NOMO-1 treated with dmso at 0.1 percent for 144 hours (cell line): ENCODE results near the gene ANP32B.
A peak's percentile ranks its signal among the peaks of the same experiment; 100 is the strongest.
"Not testable (repeated sequence)": the region's sequence is repeated elsewhere in the genome, so short reads cannot be mapped to it uniquely, and the experiment has no call there.

Experiments
- DNase-seq: peaks from one replicate; lab custom pipeline; 2025; ENCODE audit not compliant: unreplicated experiment; lab: John Stamatoyannopoulos, UW

Gene ANP32B

DNA sequence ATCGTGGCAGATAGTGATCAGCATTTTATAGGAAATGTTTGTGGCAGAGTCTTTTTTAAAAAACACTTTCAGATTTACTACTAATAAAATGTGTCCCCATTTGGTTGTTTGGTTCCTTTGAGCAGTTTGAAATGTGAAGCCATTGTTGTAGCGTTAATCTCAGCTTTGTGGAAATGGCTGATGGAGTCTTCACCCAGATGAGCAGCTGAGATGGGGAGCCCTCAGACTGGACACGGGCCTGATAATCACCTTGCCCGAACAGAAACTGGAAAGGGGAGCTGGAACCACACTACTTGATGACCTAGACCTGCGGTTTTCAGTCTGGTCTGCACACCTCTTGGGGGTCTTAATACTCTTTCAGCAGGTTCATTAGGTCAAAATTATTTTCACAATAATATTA lies 20.6 kb upstream of the ANP32B start:
- no peak for DNase-seq

DNA sequence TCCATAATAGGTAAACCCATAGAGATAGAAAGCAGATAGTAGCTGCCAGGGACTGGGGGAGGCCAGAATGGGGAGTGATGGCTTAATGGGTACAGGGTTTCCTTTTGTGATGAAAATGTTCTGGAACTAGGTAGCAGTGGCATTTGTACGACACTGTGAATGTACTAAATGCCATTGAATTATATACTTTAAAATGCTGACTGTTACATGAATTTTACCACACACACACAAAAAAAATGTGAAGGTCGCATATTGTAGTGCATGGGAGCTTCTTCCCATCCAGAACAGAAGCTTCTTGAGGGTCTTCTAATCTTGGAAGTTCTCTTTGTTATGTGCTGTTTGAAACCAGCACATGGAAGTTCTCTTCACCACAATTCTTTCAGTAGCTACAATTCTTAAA lies 19.9 kb upstream of the ANP32B start:
- DNase-seq: no peak

DNA sequence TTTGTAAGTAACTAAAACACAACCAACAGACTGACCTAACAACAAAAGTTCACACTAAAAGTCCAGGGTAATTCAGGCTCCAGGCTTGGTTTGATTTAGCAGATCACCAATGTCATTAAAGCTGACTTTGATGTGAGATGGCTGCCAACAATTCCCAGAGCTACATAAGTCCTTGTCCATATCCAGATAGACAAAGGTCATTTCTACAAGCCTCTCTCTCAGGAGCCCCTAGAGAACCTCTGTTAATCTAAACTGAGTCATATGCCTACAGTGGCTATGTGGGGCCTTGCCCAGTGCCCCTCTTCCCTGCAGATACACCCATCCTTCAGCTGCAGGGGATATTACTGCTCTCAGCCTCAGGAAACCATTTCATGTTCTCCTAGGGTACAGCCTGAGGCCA lies 18.2 kb upstream of the ANP32B start:
- no peak for DNase-seq

DNA sequence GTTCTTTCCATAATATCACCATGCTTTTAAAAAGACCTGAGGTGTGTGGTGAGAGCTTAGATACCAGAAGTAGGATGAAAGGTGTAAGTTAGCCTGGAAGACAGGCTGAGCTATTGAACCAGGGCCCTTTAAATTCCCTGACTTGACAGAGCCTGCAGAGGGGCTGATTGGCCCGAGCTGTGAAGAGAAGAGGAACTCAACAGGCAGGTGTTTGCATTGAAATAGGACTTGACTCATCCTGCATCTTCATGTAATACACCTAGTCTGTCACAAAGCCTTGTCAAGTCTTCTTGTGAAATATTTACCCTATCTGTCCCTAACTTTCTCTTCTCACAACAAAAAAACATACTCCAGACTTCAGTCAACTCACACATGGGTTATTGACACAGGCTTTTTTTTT lies 16.6 kb upstream of the ANP32B start:
- DNase-seq: no peak

DNA sequence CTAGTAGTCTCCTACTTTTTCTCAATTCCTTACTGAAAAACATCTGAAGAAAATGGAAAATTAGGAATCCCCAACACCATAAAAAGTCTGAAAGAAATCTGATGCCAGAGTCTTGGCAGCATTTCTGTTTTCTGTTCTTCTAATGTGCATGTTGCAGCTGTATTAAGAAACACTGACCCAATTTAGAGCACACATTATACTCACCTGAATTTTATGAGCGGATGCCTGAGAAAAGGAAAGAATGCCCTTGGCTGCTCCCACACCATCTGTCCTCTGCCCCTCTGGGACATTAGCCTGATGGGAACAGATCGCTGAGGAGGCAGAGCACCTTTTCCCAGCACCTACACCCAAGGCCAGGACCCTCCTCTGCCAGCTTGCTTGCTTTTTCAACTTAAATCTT lies 14.1 kb upstream of the ANP32B start:
- no peak for DNase-seq

DNA sequence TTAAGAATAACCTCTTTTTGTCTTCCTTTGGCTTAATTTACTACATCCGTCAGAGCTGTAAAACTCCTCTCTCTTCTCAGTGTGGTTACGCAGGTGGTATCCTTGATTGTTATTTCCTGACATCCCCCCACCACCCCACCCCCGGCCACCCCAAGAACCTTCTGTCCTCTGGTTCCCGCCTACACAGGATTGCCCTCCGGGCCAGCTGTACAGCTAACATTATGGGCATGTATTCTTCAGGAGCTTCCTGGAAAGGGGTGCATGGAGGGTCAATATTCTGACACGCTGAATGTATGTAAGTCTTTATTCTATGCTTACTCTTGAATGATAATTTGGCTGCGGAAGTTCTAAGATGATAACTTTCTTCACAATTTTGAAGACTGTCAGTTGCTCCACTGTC lies 13.0 kb upstream of the ANP32B start:
- DNase-seq: no peak

DNA sequence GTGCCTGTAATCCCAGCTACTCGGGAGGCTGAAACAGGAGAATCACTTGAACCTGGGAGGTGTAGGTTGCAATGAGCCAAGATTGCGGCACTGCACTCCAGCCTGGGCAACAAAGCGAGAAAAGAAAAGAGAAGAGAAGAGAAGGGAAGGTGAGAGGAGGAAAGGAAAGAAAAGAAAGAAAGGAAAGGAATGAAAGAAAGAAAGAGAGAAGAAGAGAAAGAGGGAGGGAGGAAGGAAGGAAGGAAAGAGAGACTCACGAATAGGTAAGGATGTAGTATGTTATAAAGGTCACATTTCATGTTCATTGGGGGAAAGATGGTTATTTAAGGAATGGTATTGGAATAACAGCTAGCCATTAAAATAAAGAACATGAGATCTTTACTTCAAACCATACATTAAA lies 10.4 kb upstream of the ANP32B start:
- no peak for DNase-seq

DNA sequence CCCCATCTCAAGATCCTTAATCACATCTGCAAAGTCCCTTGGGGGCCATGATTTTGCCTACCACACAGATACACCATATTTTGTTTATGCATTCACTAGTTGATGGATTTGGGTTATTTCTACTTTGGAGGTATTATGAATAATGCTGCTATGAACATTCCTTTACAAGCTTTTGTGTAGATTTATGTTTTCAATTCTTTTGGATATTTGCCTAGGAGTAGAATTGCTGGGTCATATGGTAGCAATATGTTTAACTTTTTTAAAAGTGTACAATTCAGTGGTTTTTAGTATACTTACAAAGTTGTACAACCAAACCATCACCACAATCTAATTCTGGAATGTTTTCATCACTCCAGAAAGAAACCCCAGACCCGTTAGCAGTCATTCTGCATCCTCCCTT lies 7.8 kb upstream of the ANP32B start:
- no peak for DNase-seq

DNA sequence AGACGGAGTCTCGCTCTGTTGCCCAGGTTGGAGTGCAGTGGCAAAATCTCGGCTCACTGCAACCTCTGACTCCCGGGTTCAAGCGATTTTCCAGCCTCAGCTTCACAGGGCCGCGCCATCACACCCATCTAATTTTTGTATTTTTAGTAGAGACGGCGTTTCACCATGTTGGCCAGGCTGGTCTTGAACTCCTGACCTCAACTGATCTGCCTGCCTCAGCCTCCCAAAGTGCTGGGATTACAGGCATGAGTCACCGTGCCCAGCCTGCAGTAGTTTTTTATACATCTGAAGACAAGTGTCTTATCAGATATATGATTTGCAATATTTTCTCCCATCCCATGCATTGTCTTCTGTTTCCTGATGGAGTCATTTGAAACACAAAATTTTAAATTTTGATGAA lies 6.5 kb upstream of the ANP32B start:
- DNase-seq: not testable (repeated sequence)

DNA sequence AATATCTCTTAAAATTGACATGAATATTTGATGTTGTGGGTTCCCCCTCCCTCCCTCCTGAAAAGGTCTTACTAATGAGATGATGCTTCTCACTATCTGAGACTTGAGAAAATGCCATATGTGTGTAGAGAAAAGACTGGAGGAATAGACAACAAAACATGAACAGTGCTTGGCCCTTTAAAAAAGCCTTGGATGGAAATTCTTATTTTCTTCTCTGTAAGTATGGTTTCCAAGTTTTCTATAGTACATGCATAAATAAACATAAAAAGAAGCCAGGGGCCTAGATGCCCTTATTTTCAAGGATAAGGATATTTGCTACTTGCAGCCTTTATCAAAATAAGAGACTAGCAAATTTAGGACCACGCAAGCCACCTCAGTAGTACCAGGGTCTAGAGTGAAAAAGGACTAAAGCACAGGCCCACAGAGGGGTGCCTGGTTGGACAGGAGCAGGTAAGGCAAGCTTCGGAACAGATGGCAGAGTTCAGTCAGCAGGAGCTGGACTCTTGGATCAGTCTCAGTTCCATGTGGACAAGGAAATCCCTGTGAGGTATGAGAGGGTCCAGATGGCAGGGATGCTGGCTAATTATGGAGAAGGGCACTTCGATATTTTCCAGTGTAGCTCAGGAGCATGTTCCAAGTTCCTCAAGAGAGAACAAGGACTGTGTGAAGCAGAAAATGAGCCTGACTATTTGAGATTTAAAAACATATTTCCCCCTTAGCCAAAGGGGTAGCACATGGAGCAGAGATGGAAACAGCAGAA lies 4.6 kb upstream of the ANP32B start:
- no peak for DNase-seq

DNA sequence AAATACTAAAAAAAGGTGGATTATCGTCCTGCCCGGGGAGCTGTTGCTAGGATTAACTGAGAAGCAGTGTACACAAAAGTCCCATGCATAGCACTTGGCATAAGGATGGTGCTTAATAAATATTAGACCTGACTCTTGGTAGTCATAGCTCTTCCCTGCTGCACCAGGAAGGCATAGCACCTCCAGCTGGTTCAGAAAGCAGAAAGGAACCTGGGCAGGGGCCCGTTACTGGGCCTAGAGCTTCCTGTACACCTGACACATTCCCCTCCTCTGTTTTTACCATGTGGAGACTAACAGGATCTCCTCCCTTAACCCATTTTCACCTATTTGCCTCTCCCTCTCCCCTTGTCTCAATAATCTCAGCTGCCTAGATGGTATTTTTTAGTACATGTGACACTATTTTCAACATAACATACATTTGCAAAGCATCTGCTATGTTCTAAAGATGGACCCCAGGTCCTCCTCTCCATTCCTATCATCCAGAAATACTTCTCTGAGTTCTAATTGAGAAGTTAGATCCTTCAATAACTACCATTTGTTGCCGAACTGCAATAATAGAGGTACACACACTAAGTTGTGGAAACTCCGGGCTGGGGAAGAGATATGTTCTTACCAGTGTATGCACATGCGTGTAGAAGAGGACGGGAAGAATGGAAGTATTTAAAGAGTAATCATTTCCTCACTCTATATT lies 3.2 kb upstream of the ANP32B start:
- no peak for DNase-seq

DNA sequence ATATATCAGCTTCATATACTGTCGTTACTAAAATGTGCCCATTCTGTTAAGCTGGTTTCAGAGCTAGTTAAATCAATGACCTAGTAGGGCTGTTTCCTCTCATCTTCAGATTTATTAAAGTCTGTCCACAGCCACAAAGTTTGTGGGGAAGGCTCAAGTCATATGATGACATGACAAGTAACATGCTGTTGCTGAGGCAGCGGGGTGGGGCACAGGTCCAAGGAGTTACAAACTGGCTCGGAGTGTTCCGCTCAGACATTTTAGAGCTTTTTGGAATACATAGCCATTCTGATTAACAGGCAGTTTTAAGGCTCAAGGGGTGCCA lies 2.7 kb upstream of the ANP32B start:
- no peak for DNase-seq

DNA sequence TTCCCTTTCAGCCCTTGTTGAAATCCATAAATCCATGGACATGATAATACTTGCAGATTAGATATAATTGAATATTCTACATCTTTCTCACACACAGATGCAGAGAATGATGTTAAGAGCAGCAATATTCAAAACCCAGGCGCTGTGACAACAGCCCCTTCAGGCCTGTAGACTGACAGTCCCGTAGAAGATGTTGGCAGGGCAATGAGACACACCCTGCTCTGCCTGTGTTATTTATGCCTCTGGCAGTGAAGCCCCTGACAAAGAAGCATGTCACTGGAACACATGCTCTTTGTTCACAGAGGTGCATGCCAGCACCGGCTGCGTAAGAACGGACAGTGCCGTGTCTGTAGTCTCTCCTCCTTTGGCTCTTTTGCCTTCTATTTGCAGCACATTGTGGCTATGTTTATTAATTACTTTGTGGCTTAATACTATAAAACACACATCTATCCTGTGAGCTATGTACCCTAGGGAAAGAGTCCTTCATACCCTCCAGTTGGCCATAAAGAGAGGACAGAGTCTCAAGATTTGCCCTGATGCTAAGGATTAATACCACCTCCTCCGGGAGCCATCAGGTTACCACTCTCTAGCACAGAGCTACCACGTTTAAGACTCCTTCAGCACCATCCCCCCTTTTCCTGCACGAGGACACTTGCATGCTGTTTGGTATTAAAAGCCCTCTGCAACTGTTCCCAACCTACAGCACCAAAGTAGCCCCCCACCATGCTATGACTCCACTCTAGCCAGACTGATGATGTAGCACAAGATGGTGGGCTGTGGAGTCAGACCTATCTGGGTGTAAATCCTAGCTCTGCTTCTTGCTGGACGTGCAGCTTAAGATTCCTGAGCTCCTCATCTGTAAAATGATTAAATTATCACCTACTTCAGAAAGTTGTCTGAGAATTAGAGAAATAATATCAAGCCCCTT lies 2.0 kb upstream of the ANP32B start:
- DNase-seq: no peak

DNA sequence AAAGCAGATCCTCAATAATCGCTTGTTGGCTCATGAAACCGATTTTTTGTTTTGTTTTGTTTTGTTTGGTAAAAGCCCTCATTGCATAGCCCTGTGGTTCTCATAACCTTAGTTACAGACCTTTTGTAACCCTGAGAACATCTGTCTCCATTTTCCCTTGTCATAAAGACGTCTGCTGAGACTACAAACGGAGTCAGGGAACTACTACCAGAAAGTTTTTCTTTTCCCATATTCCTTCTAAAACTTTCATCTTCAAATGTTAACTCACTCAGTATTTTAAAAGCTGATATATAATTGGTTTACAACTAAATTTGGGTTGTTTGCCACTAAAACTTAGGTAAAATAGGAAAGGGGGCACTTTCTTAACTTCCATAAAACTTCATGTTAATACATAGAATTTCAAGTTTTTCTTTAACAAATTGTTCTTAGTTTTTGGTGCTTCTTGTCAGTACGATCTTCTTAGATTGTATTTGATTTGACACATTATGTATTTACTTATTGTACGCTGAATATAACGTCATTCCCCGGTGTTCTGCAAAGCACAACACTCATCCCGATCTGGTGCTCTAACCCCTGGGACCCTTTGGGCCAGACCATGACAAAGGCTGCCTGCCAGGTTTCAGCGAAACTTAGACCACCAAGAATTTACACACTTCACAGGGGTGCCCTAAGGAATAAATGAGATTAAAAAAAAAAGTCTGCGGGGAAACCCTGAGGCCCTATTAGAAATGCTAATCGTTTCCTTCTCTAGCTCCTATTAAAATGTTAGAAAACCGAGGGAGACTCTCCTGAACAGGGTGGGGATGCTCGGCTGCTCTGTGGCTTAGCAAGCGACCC lies 1.1 kb upstream of the ANP32B start:
- no peak for DNase-seq

DNA sequence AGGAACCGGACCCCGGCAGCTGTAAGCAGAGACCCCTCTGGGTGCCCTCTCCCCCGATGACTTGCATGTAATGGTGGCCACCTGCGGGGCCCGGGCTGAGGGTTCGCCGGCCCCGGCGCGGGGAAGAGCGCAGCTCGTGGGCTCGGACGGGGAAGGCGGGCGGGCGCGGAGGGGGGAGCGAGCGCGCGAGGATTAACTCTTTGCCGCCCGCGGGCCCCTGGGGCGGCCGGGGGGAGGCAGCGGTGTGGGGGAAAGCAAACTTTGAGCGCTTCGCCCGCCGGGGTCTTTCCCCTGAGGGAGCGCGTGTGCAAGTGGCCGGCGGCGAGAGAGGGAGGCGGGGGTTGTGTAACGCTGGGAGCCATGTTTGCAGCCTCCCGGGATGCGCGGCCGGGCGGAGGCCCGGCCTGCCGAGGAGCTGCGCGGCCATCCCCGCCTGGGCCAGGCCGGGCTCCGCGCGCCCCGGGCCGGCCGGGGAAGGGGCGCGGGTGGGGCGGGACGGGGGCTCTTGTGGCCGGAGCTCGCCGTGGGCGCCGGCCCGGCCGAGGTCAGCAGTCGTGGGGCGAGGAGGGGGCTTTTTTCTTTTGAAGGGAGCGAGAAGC lies 547 bp downstream of the ANP32B start:
- DNase-seq: no peak

DNA sequence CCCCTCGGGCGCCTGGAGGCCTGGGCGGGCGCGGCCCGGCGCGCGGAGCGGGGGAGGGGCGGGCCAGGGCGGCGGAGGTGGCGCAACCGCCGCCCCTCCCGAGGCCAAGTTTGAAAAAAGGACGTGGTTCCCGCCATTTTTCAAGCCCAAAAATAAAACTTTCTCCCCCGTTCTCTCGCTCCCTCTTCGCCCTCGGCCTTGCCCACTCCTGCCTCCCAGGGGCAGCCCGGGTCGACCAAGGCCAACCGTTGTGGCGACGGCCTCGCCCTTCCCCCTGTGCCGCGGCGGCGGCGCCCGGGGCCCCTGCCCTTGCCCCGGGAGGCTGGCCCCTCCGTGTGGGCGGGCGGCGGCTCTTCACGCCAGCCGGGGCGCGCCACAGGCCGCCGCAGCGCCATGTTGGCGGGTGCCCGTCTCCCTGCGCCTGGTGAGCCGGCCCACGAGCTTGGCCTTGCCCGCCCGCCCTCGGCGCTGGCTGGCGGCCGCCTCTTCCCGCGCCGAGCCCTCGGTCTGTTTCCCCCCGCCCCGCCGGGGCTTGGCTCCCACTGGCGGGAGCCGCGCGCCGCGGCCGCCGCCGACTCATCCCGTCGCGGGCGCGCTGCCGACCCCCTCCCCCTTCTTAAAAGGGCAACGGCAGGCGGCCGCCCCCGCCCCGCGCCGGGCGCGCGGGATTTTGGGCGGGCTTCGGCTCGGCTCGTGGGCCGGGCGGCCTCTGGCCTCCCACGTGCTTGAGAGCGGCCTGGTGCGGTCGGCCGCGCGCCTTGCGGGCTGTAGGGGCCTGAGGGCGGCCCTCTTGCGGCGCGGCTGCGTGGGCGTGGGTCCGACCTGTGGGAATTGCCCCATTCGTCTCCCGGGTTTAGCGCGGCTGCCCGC lies 1.3 kb downstream of the ANP32B start:
- peak; percentile 62 for DNase-seq

DNA sequence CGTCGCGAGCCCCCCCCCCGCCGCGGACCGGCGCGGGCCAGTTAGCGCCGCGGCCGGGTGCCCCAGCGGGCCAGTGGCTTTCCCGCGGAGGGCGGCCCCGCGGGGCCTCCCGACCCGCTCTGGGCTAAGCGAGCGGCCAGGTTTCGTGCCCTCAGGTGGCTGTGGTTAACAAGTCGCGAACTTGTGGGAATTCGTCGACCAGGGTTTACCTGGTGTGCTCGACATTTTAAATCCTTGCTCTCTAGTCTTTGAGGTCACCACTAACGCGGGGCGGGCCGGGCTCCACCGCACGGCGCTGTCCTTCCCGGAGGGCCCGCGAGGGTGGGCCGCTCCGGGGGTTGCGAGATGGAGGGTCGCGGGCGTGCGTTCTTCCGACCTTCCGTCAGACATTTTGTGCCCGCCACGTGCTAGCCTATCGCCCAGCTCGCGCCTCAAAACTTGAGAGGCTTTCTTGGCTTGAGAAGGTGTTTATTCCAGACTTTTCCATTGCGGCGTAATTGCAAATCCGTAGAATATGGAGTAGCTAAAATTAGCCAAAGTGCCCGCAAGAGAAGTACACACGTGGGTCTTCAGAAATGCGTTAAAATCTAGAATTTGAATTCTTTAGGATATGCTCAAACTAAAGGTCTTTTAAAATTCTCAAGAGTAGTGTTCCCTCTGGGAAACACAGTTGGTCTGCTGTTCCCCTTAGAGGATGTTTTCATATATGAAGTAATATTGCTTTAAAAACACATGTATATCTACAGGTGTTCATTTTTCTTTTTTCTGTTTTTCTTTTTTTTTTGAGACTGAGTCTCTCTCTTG lies 2.1 kb downstream of the ANP32B start:
- DNase-seq: peak; percentile 7

DNA sequence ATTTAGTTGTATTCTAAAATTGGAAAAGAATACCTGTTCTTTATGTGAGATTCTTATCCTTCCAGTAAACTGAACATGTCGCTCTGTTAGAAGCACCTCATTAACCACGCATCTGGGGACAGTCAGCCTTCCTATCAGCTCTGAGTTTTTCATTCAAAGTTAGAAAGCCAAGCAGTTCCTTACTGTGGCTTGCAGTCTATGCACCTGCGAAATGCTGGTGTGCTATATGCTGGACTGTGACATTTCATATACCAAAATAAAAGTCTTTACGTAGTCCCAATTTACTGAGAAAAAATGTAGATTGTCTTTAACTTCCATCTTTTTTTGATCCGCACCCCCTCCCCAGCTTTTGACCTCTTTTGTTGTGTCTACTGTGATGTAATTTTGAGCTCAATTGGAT lies 4.3 kb downstream of the ANP32B start:
- no peak for DNase-seq

DNA sequence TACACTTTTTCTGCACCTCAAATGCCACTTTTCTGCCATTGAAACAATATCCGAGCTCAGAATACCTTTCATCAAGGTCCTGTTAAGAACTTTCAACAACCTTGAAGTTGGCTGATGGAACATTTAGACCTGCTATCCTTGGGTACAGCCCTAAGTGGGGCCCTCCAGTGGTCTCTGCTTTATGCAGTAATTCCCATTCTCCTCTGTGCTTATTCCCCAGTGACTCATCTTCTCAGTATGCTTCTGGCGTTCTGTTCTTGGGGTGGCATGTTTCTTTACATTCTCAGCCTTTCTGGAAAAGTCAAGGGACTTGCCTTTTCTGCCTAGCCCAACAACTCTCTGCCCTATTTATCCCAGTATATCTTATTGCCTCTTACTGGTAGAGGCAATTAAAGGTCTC lies 7.1 kb downstream of the ANP32B start:
- DNase-seq: no peak
